Caco-2 (cell line): ENCODE results near the gene SLC39A1. TPM values are rescaled to one million over a fixed set of nuclear protein-coding genes. Genes with fewer than 3 reads are reported as not detected.
"Not testable (repeated sequence)": the region's sequence is repeated elsewhere in the genome, so short reads cannot be mapped to it uniquely, and the experiment has no call there.

Experiments used
- BruUV-seq: library from RNA; stranded (reverse); fragments of 400-500 nt; replicated peaks from 2 replicates; lab custom pipeline; 2021; lab: Mats Ljungman, UMichigan
- CTCF ChIA-PET: fragments of 300-600 bp; sonication (Branson Sonifier 250); formaldehyde crosslinking; loops from one replicate; lab custom pipeline; 2022; ENCODE audit warnings: antibody characterized with exemption; lab: Charles Lee
- POLR2A ChIA-PET: fragments of 300-600 bp; sonication (Branson Sonifier 250); formaldehyde crosslinking; loops from one replicate; lab custom pipeline; 2022; ENCODE audit warnings: antibody characterized with exemption; lab: Charles Lee
- DNase-seq, 2 experiments: peaks; one replicate each; pipeline versions ENCODE4 v3.0.0 to v3.0.0-alpha.2; 2020 to 2022
- H3K27me3 ChIP-seq: replicated peaks from 2 replicates; pipeline ENCODE4 v1.6.0; 2011; ENCODE audit warnings: low read length; ENCODE audit not compliant: control insufficient read depth, insufficient read depth
- H3K36me3 ChIP-seq: 2 replicates; pipeline ENCODE4 v1.5.1; 2011; ENCODE audit warnings: low read length; ENCODE audit not compliant: control insufficient read depth, insufficient read depth
- H3K4me1 ChIP-seq: fragments of 250-450 bp; sonication (Bioruptor Pico); 2 replicates; pipeline ENCODE4 v1.5.1; 2020; ENCODE audit warnings: mild to moderate bottlenecking
- H3K4me3 ChIP-seq: 2 replicates; pipeline ENCODE4 v1.5.1; 2011; ENCODE audit warnings: low read depth, mild to moderate bottlenecking, control low read depth, low read length
- H3K9me3 ChIP-seq: fragments of 250-450 bp; sonication (Bioruptor Pico); 2 replicates; pipeline ENCODE4 v1.5.1; 2020; ENCODE audit warnings: mild to moderate bottlenecking, moderate library complexity
- H3K27ac Mint-ChIP-seq: one replicate; pipeline ENCODE4 v1.8.0; 2022; ENCODE audit warnings: mixed read lengths; ENCODE audit not compliant: unreplicated experiment
- H3K27me3 Mint-ChIP-seq: one replicate; pipeline ENCODE4 v1.8.0; 2022; ENCODE audit warnings: mixed read lengths; ENCODE audit not compliant: insufficient read depth, unreplicated experiment
- H3K36me3 Mint-ChIP-seq: one replicate; pipeline ENCODE4 v1.8.0; 2022; ENCODE audit warnings: mild to moderate bottlenecking, mixed read lengths; ENCODE audit not compliant: insufficient read depth, unreplicated experiment
- H3K4me1 Mint-ChIP-seq: one replicate; pipeline ENCODE4 v1.8.0; 2022; ENCODE audit warnings: low read depth, mixed read lengths; ENCODE audit not compliant: unreplicated experiment
- H3K4me3 Mint-ChIP-seq: one replicate; pipeline ENCODE4 v1.8.0; 2022; ENCODE audit warnings: mild to moderate bottlenecking, moderate library complexity, mixed read lengths; ENCODE audit not compliant: unreplicated experiment
- H3K9me3 Mint-ChIP-seq: one replicate; pipeline ENCODE4 v1.8.0; 2022; ENCODE audit warnings: mixed read lengths; ENCODE audit not compliant: unreplicated experiment
- CTCF ChIP-seq, 2 experiments: fragments of 200-600 bp in 1 of 2; IDR thresholded peaks; 1 replicate in 1 of 2; 2 replicates in 1 of 2; pipeline versions ENCODE4 v1.5.1 to v1.8.0; 2011 to 2022; ENCODE audit warnings: antibody characterized with exemption in 1 of 2, control low read depth in 1 of 2, inconsistent platforms in 1 of 2, low read depth in 1 of 2, low read length in 1 of 2, mild to moderate bottlenecking in 1 of 2, moderate library complexity in 1 of 2; ENCODE audit not compliant: insufficient read depth in 1 of 2, severe bottlenecking in 1 of 2, unreplicated experiment in 1 of 2
- intact Hi-C: fragments of 100-400 bp; cut with micrococcal nuclease; formaldehyde crosslinking; loops from one replicate; pipeline ENCODE4 v1.10.0; 2022; ENCODE audit not compliant: unreplicated experiment
- total RNA-seq: library from RNA; stranded (reverse); gene quantifications from 2 replicates; pipeline ENCODE4 v1.2.3, GENCODE V29; 2022

SLC39A1 gene
- total RNA-seq, 1 experiment from 2014 or later, result 135 TPM

- POLR2A ChIA-PET, result no interaction called here
- Mint-ChIP-seq H3K4me3 (no peak overlapping the region), H3K27ac (no peak overlapping the region), H3K9me3 (no peaks in the 10 kb centered on the region), H3K4me1 (peaks cover 16% of the 10 kb centered on the region), H3K27me3 (no peaks in the 10 kb centered on the region), H3K36me3 (peaks cover 9% of the 10 kb centered on the region)
- no peak for DNase-seq
- TF ChIP-seq CTCF (IDR thresholded peaks at IDR 0.05; ENCODE audit: insufficient read depth in 1 of 2, low read depth in 1 of 2, low read length in 1 of 2, severe bottlenecking in 1 of 2, unreplicated experiment in 1 of 2), result no peak
- no peaks in the 10 kb centered on the region for H3K36me3 ChIP-seq
- intact Hi-C loops, result no loop called here
- H3K4me3 ChIP-seq, result no peak overlapping the region
- BruUV-seq, result no TSS peak
- H3K9me3 ChIP-seq, result no peaks in the 10 kb centered on the region
- peaks cover 16% of the 10 kb centered on the region for H3K4me1 ChIP-seq
- no peaks in the 10 kb centered on the region for H3K27me3 ChIP-seq
- CTCF ChIA-PET, result no interaction called here
Measured at GRCh38 chr1:154006136-154006535, 42.8 kb upstream of the SLC39A1 start.

GRCh38 chr1:154000420-154000819 is 37.1 kb upstream of the SLC39A1 start:
- CTCF ChIA-PET, result no interaction called here
- Histone ChIP-seq H3K27me3 (no peaks in the 10 kb centered on the region), H3K36me3 (no peaks in the 10 kb centered on the region), H3K4me1 (peaks cover 32% of the 10 kb centered on the region), H3K4me3 (no peak overlapping the region), H3K9me3 (0 out of 2 replicates have a peak, but pooled peaks cover 4% of the 10 kb centered on the region)
- no peaks in the 10 kb centered on the region for H3K27me3 Mint-ChIP-seq
- TF ChIP-seq CTCF (IDR thresholded peaks at IDR 0.05; ENCODE audit: insufficient read depth in 1 of 2, low read depth in 1 of 2, low read length in 1 of 2, severe bottlenecking in 1 of 2, unreplicated experiment in 1 of 2), result no peak
- no peak for DNase-seq
- POLR2A ChIA-PET, result no interaction called here
- BruUV-seq, result no TSS peak
- H3K27ac Mint-ChIP-seq, result peak overlapping the region; percentile 97
- H3K4me1 Mint-ChIP-seq, result peaks cover 16% of the 10 kb centered on the region
- peaks cover 26% of the 10 kb centered on the region for H3K36me3 Mint-ChIP-seq
- H3K4me3 Mint-ChIP-seq, result no peak overlapping the region
- intact Hi-C loops, result loop anchor here (5.0 kb wide), 3 partner anchors 102 to 272 kb away; partner anchors contain the start of gene HAX1
- peaks cover 4% of the 10 kb centered on the region for H3K9me3 Mint-ChIP-seq

- POLR2A ChIA-PET, result interaction anchor here (0.7 kb wide), 1 partner anchor 184 kb away, joined by 7 read pairs; no protein-coding TSS in a partner anchor
- DNase-seq, BruUV-seq, H3K36me3 ChIP-seq, H3K4me3 Mint-ChIP-seq, H3K27ac Mint-ChIP-seq, H3K27me3 ChIP-seq, H3K9me3 ChIP-seq, H3K9me3 Mint-ChIP-seq, CTCF ChIA-PET, H3K4me3 ChIP-seq, intact Hi-C loops, H3K27me3 Mint-ChIP-seq: not testable (repeated sequence)
- Mint-ChIP-seq H3K36me3 (peaks cover 59% of the 10 kb centered on the region), H3K4me1 (peaks cover 21% of the 10 kb centered on the region)
- H3K4me1 ChIP-seq, result peaks cover 20% of the 10 kb centered on the region
Measured at GRCh38 chr1:153996882-153997281, 33.5 kb upstream of the SLC39A1 start.
